ENCODE measurements around the gene PPFIA2. TPM values are rescaled to one million over a fixed set of nuclear protein-coding genes. Genes with fewer than 3 reads are reported as not detected.
A peak's percentile ranks its signal among the peaks of the same experiment; 100 is the strongest.

PPFIA2 gene
- 10 to 100 TPM; 23.0 to 51.1 TPM for total RNA-seq

DNA sequence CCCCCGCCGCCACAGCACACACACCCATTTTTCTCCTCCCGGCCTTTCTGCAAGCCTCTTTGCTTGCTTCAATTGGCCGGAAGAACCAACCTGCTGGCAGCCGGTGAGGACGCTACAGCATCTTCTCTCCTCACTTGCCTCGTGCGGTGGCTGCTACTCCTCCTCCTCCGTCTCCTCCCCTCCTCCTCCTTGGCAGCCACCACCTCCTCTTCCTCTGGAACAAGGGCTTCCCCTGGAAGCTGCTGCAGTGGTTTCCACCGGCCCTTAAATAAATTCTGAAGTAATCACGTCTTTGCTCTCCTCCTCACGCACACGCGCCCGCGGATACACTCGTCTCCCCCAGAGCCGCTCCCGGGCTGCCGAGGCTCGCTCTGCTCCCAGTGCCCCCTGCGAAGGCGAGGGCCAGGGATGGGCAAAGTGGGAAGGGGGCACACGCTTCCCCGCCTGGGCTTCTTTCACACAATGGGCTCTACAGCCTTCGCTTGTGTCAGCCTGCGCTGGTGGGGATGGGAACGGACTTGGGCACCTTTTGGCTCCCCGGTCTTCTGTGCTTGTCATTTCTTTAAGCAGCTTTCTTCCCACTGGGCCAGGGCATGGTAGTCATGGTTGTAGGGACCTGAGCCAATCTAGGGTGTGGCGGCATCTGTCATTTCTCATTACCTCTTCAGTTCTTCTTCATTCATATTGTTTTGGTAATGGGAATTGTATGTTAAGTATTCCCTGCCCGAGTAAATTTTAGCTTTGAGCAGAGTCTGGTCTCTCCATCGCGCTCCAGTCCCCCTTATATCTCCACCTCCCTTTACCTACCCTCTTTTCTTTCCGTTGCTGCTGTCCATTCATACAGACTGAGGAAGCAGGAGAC lies at the start of gene PPFIA2:
PPFIA2 (minus strand) TSS at position 161 of the 862 bp plus-strand sequence.
- Histone ChIP-seq H3K4me1 (ENCODE audit: control insufficient read depth in 1 of 2, low read depth in 2 of 2) (peaks cover 9 to 22% of the 10 kb centered on the region in 2 donors), H3K36me3 (no peaks in the 10 kb centered on the region), H3K4me3 (peak within 1 kb of the TSS; percentile 97), H3K27me3 (replicated peaks; ENCODE audit: insufficient read depth) (no peaks in the 10 kb centered on the region), H3K27ac (peak within 1 kb of the TSS; percentile 51 to 55), H3K9me3 (no peaks in the 10 kb centered on the region)
- ATAC-seq (ENCODE audit: insufficient number of reproducible peaks, low FRiP score, low read depth) (no peak), DNase-seq (ENCODE audit: low spot score) (no peak)
- no peak for TF ChIP-seq CTCF (IDR thresholded peaks at IDR 0.05)

GRCh38 chr12:81800298-81801148 lies 41.4 kb upstream of the PPFIA2 start:
- H3K4me3 ChIP-seq = peak overlapping the region; percentile 58
- H3K27ac ChIP-seq = peak overlapping the region; percentile 86 to 92
- peaks cover 6 to 29% of the 10 kb centered on the region in 2 donors for H3K4me1 ChIP-seq (ENCODE audit: control insufficient read depth in 1 of 2, low read depth in 2 of 2)
- DNase-seq (ENCODE audit: low spot score) = no peak
- peaks cover 2% of the 10 kb centered on the region for H3K9me3 ChIP-seq
- H3K36me3 ChIP-seq = no peaks in the 10 kb centered on the region
- H3K27me3 ChIP-seq (replicated peaks; ENCODE audit: insufficient read depth) = no peaks in the 10 kb centered on the region
- ATAC-seq (ENCODE audit: insufficient number of reproducible peaks, low FRiP score, low read depth) = peak; percentile 91
- no peak for TF ChIP-seq CTCF (IDR thresholded peaks at IDR 0.05)

DNA sequence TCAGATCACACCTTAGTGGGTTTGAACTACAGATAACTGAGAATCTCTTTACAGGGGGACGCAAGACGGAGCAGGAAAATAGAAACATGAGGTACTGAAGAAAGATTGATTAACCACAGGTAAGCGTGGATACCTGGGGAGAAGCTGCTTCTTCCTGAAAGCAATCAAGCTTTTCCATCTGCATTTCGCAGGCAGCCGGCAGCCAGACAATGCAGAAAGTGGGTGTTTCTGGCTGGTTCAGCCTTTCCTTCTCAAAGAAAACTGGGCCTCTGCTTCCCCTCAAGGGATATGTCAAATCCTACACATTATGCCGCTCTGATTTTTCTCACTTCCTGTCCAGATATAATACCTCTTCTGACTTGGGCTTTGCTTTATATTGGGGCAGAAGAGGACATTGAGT lies 39.1 kb upstream of the PPFIA2 start:
- no peak for TF ChIP-seq CTCF (IDR thresholded peaks at IDR 0.05)
- Histone ChIP-seq H3K9me3 (no peaks in the 10 kb centered on the region), H3K4me3 (no peak overlapping the region), H3K36me3 (no peaks in the 10 kb centered on the region), H3K27me3 (replicated peaks; ENCODE audit: insufficient read depth) (no peaks in the 10 kb centered on the region), H3K4me1 (ENCODE audit: control insufficient read depth in 1 of 2, low read depth in 2 of 2) (peaks cover 6 to 29% of the 10 kb centered on the region in 2 donors), H3K27ac (no peak overlapping the region)
- DNase-seq (ENCODE audit: low spot score) (no peak), ATAC-seq (ENCODE audit: insufficient number of reproducible peaks, low FRiP score, low read depth) (no peak)

GRCh38 chr12:81797100-81797499 lies 38.0 kb upstream of the PPFIA2 start:
- ATAC-seq (ENCODE audit: insufficient number of reproducible peaks, low FRiP score, low read depth) = no peak
- no peak overlapping the region for H3K4me3 ChIP-seq
- H3K9me3 ChIP-seq = no peaks in the 10 kb centered on the region
- no peaks in the 10 kb centered on the region for H3K36me3 ChIP-seq
- peaks cover 6 to 29% of the 10 kb centered on the region in 2 donors for H3K4me1 ChIP-seq (ENCODE audit: control insufficient read depth in 1 of 2, low read depth in 2 of 2)
- no peak for DNase-seq (ENCODE audit: low spot score)
- no peaks in the 10 kb centered on the region for H3K27me3 ChIP-seq (replicated peaks; ENCODE audit: insufficient read depth)
- TF ChIP-seq CTCF (IDR thresholded peaks at IDR 0.05) = no peak
- H3K27ac ChIP-seq = no peak overlapping the region

- TF ChIP-seq CTCF (IDR thresholded peaks at IDR 0.05) = no peak
- no peak for ATAC-seq (ENCODE audit: insufficient number of reproducible peaks, low FRiP score, low read depth)
These were observed 33.5 kb upstream of the PPFIA2 start for GRCh38 chr12:81792666-81793065.

More at GRCh38 chr12:81792666-81793065, 33.5 kb upstream of the PPFIA2 start:
- DNase-seq (ENCODE audit: low spot score) = no peak
- Histone ChIP-seq H3K36me3 (no peaks in the 10 kb centered on the region), H3K9me3 (no peaks in the 10 kb centered on the region), H3K27me3 (replicated peaks; ENCODE audit: insufficient read depth) (no peaks in the 10 kb centered on the region), H3K27ac (no peak overlapping the region), H3K4me3 (no peak overlapping the region), H3K4me1 (ENCODE audit: control insufficient read depth in 1 of 2, low read depth in 2 of 2) (no peaks in the 10 kb centered on the region)
